ENCODE data around the gene WNK2.
"Not testable (repeated sequence)": the region's sequence is repeated elsewhere in the genome, so short reads cannot be mapped to it uniquely, and the experiment has no call there.

The WNK2 gene

DNA sequence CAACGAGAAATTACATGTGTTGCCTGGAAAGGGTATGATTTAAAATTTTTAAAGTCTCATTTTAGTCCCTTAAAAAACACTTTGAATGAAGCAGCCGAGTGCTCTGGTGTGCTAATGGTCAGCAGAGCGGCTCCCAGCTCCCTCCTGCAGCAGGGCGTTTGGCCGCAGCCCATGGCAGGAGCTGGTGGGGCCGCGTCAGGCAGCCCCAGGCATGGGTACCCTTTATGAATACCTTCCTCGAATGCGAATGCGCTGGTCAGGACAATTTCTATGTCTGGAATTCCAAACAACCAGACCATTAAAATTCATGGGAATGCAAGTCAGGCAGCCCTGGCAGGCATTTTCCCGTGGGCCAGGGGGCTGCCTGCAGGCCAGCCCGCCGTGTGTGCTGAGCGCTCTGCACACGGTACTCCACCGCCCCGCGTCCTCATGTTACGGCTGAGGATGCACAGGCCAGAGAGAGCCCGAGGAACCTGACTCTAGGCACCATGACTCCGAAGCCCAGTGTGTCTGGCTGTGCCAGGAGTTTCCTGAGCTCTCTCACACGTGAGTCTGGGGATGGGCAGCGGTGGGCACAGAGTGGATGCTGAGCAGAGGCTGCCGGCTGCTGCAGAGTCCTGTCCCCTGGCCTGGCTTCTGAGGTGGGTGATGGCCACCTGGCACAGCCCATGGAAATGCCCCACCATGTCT, 123.7 kb downstream of the WNK2 start:
- no peak for DNase-seq (ENCODE audit: low read depth)

DNA sequence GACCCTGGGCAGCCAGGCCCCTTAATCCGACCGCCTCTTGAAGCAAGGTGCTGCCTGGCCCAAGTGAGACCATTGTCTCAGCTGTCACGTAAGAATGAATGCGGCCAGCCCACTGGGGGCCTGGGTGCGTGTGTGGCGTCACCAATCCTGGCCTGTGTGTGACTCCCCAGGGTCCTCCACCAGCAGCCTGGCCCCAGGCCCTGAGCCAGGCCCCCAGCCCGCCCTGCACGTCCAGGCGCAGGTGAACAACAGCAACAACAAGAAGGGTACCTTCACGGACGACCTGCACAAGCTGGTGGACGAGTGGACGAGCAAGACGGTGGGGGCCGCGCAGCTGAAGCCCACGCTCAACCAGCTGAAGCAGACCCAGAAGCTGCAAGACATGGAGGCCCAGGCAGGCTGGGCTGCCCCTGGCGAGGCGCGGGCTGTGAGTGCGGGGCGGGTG, 124.2 kb downstream of the WNK2 start:
- no peak for DNase-seq (ENCODE audit: low read depth)

GRCh38 chr9:93308676-93309075, 124.7 kb downstream of the WNK2 start:
- no peak for DNase-seq (ENCODE audit: low read depth)

DNA sequence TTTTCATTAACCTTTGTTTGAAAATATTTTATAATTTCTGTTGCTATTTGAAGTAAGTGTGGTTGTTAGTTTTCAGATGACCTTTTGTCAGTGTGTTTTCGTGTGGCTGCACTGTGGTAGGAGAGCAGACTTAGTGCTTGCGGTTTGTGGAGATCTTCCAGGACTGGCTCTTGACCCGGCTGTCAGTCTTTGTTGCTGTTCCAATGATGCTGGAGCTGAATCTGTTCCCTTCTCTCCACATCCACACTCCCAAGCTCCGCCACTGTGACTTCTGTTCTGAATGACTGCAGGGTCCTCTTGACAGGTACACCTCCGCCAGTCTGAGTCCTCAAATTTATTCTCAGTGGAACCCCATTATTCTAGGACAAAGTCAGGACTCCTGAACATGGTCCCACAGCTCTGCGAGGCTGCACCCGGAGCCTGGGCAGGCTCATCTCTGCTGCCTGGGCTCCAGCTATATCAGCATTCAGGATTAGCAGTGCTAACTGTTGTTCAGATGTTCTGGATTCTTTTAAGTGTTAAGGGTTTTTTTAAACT, 126.0 kb downstream of the WNK2 start:
- no peak for DNase-seq (ENCODE audit: low read depth)

DNA sequence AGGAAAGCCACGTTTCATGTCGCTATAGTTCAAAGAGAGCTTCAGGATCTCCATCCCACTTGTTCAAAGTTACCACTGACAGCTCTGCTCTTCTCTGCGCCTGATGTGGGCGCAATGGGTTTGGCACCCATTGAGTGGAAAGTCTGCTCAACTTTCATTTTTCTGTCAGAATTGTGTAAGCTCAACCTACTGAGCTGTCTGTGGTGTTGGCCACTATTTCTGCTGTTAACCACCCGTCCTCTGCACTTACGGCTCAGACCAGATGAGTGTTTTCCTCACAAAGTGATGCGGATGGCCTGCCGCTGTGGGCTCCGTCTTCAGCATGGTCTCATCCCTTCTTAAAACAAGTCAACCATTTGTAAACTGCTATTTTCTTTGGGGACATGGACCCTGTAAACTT, 131.2 kb downstream of the WNK2 start:
- DNase-seq (ENCODE audit: low read depth): no peak

- no peak for DNase-seq (ENCODE audit: low read depth)
Measured at GRCh38 chr9:93315960-93316359, 132.0 kb downstream of the WNK2 start.

DNA sequence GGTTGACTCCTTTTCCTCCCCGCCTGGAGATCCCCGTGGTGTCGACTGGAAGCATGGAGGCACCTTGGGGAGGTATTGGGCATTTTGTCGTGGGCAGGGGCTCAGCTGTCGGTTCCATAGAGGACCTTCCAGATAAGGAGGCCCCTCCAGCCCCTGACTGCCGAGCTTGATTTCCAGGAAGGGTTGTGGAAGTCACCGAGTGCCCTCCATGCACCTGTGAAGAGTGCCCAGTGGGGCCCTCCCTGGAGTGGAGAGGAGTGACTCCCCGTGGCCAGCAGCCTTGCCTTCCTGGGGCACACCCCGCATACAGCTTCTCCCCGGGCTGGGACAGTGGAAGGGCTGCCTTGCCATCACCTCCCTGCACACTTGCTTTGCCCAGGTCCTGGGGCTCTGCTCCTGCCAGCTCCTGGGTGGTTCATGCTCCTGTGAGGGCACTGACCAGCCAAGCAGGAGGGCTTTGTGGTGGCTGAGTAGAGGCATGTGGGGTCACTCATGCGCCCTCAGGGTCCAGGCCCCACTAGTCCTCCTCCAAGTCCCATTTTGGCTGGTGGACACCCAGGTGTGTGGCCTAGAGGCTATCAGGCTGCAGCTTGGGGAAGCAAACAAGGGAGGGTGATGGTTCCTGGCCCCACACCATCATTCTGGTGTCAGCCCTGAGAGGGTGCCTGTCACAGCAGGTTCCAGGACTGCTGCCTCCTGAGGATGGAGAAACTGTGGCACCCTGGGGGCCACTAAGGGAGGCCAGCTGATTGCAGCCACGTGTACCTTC, 133.0 kb downstream of the WNK2 start:
- DNase-seq (ENCODE audit: low read depth): no peak

GRCh38 chr9:93317495-93318094, 133.7 kb downstream of the WNK2 start:
- no peak for DNase-seq (ENCODE audit: low read depth)

GRCh38 chr9:93318480-93318879, 134.5 kb downstream of the WNK2 start:
- DNase-seq (ENCODE audit: low read depth): no peak

GRCh38 chr9:93319301-93319991, 135.5 kb downstream of the WNK2 start:
- no peak for DNase-seq (ENCODE audit: low read depth)

DNA sequence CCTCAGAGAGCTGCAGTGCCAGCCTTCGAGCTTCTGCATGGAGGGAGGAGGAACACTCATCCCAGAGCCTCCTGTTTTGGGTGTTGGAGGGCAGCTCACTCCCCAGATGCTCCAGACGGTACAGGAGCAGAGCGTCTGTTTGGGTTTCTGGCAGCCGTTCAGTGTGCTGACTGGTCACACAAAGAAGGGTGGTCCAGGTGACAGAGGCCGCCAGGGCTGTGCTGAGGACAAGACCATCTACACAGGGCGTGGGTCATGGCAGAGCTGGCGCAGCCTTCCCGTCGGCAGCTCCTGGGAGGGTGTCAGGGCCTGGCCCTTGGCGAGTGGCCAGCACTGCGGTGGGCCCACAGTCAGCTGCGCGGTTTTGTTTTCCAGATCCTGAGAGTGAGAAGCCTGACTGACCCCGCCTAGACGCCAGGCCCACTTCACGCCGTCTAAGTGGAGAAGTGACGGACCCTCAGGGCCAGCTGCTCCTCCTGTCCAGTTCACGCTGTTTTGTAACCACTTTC, 136.1 kb downstream of the WNK2 start:
- DNase-seq (ENCODE audit: low read depth): no peak

GRCh38 chr9:93320591-93321219, 136.8 kb downstream of the WNK2 start:
- no peak for DNase-seq (ENCODE audit: low read depth)

GRCh38 chr9:93321220-93321610, 137.3 kb downstream of the WNK2 start:
- DNase-seq (ENCODE audit: low read depth): no peak

GRCh38 chr9:93323446-93323954, 139.6 kb downstream of the WNK2 start:
- DNase-seq (ENCODE audit: low read depth): not testable (repeated sequence)

- no peak for DNase-seq (ENCODE audit: low read depth)
Measured at GRCh38 chr9:93324191-93324834, 140.4 kb downstream of the WNK2 start.

DNA sequence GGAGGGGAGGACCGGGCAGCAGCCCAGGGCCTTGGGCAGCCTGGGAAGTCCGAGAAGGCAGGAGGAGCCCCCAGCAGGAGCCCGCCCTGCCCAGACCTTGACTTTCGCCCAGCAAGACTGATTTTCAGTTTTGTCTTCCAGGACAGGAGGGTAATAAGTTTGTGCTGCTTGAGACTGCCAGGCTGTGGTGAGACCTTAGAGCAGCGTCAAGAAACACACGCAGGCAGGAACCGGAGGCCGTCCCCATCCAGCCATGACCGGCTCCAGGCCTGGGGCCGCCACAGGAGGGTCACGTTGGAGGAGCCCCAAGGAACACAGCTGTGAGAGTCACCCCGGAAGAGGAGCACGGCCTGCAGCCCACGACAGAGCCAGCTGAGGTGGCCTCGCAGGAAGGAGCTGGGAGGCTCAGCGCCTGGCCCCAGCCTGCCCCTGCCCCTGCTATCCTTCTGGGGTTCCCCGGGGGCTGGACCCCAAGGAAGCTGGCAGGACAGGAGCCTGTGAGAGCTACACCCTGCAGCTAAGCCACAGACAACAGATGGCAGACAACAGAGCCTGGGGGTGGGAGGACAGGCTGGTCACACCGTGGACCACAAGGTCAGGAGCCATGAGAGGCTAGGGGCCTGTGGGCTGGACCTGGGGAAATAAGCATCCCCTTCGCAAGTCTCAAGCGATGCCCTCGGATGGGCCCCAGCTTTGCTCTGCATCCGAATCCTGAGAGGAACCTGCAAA, 141.5 kb downstream of the WNK2 start:
- no peak for DNase-seq (ENCODE audit: low read depth)

DNA sequence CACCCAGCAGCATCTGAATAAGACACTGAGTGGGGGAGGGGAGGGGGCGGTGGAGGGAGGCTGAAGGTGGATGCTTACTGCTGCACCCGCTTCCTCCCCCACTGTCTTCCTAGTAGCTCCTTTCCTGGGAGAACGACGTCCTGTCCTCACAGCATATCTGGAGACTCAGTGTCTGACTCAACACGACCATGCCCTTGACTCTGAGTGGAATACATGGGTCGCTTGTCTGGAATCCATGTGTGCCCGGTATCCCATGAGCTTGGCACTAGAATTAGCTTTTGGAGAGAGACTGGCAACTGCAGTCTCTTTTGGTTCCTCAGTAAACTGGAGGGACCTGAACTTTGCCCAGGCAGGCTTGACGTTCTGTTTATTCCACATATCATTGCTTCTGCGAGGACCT, 142.1 kb downstream of the WNK2 start:
- no peak for DNase-seq (ENCODE audit: low read depth)

DNA sequence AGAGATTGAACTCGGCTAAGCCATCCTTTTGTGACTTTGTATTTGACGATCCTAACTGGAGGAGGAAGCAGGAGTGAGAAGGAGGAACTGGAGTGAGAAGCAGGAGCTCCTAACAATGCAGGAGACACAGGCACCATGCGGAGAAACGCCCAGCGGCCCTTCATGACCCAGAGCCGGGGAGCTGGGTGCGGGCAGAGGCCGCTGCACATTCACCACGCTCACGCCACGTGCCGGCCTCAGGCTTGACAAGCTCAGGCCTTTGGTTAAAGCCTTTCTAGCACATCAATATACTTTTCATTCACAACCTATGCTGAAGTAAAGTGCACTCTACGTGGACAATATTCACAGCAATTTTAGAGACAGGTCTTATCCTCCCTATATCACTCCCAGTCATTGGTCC, 142.7 kb downstream of the WNK2 start:
- no peak for DNase-seq (ENCODE audit: low read depth)

DNA sequence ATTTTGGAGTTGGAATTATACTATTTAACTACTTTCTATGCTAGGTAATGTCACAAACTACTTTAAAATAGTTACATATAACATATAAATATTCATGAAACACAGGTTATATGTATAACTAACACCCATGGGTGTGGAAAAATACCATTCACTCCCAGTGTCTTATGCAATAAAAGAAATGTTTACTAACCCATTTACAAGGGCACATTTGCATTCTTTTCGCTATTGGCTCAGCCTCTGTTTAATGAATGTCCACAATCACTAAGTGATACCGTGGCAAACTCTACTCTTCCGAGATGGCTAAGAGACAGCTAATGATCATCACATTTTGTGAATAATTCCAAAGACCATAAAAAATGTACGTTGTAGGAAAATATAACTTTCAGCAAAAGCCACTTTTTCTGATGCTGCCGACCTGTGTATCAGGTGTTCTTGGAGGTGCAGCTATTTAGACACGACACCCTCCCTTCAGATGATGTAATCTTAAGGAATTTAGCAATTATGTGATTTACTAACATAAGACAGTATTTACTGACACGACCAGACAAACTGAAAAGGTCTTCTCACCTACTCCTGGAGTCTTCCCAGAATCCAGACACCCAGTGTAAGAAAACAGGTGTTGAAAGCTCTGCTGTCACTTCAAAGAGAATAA, 145.8 kb downstream of the WNK2 start:
- no peak for DNase-seq (ENCODE audit: low read depth)

- no peak for DNase-seq (ENCODE audit: low read depth)
Measured at GRCh38 chr9:93332317-93332716, 148.4 kb downstream of the WNK2 start.

Measured in T follicular helper cell (primary cell).